HG03575 (cell line): ENCODE measurements around the gene AGXT.

Source experiments
- ATAC-seq: cut with Tn5 transposase; IDR thresholded peaks from one replicate; pipeline ENCODE4 v1.9.1; 2021; ENCODE audit not compliant: unreplicated experiment, insufficient number of reproducible peaks, low FRiP score; ENCODE audit errors: extremely low read depth

Gene AGXT

GRCh38 chr2:240894836-240895558 lies 26.4 kb downstream of the AGXT start:
- no peak for ATAC-seq

GRCh38 chr2:240895656-240896388 lies 27.2 kb downstream of the AGXT start, which contains the start of gene MAB21L4:
TSS of gene MAB21L4 (minus strand) at chr2:240896156. CDS start at chr2:240895997, 159 bp downstream.
- ATAC-seq = no peak

DNA sequence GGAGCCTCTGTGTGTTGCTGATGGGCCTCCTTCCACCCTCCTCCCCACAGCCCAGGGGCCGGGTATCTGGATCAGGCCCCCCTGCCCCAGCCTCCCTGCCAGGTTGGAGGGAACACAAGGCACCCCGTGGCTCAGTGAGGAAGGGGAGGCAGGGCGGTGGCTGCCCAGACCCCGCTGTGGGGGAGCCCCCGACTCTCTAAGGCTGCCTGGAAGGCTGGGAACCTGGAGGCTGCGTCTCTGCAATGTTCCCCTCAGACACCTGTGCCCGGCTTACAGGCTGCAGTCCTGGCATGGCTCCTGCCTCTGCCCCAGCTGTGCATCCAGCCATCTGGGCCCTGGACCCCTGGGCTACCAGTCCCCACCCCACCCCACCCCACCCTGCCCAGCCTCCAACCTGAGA lies 27.8 kb downstream of the AGXT start:
- no peak for ATAC-seq

DNA sequence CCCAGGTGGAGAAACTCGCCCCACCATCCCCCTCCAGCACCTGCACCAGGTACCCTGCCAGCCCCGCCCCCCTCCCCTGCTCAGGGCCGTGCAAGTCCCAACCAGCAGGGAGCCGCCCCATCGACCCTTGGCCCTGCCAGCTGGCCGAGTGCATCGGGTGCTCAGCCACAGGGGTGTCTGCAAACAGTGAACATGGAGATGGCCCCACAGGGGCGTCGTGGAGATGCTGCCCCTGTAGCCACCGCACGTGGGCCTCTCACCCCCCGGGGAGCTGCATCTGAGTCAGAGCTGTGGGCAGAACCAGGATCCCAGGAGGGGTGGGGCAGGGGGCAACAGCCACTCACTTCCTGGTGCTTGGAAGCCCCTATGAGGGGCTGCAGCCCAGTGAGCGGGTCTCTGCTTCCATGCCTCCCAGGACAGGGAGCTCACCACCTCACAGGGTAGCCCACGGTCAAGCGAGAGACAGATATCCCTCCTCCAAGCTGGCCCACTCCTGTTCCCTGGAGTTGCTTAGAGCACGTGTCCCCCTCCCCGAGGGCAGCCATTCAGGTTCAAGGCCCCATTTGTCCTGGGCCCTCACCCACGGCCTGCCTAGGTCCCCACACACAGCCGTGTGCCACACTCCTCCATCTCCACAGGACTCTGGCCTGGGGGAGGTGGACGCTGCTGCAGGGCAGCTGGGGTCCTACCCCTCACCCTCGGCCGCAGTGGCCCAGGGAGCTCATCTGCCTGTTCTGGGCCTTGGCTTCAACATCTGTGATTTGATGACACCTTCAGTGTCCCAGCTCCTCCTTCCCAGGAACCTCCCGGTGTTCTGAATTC lies 28.5 kb downstream of the AGXT start:
- ATAC-seq = no peak

- ATAC-seq = no peak
These were observed 29.6 kb downstream of the AGXT start for GRCh38 chr2:240898108-240898730.

DNA sequence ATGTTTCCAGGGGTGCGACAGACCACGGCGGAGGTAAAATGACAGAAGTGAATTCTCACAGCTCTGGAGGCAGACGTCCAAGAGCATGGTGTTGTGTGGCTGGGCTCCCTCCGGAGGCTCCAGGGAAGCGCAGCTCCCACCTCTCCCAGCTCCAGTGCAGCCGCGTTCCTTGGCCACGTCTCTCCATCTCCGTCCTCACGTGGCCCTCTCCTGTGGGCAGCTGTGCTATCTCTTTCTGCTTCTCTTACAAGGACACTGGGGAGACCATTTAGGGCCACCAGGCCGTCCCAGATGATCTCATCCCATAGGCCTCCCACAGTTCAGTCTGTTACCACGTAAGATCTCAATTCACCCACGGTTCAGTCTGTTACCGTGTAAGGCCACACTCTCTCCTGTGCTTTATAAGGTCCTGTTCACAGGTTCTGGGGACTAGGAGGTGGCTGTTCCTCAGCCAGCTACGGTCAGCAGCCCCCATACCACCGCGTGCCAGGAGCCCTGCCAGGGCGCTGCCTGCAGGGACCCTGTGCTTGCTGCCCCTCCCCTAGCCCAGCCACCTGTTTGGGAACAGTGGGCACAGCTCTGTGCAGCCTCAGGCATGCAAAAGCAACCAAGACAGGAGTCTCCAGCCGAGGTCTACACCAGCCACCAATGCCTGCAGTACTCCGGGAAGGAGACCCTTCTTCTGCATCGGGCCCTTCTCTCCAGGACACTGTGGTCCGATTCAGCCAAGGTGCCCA lies 30.3 kb downstream of the AGXT start:
- ATAC-seq = no peak

DNA sequence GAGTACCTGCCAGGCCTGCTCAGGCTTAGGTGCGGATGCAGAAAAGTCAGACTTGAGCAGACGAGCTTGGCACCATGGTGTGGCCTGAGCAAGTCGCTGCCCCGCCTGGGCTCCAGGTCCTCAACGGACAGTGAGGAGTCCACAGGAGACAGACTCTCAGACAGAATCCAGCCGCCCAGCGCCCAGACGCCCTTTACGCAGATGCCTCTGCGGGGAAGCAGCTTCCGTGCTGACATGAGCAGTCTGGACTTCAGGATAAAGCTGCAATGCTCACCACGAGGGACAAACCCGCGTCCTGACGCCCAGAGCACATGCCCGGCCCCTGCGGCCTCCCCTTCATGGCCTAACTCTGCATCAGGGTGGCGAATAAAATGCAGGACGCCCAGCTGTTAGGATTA lies 30.8 kb downstream of the AGXT start:
- no peak for ATAC-seq

DNA sequence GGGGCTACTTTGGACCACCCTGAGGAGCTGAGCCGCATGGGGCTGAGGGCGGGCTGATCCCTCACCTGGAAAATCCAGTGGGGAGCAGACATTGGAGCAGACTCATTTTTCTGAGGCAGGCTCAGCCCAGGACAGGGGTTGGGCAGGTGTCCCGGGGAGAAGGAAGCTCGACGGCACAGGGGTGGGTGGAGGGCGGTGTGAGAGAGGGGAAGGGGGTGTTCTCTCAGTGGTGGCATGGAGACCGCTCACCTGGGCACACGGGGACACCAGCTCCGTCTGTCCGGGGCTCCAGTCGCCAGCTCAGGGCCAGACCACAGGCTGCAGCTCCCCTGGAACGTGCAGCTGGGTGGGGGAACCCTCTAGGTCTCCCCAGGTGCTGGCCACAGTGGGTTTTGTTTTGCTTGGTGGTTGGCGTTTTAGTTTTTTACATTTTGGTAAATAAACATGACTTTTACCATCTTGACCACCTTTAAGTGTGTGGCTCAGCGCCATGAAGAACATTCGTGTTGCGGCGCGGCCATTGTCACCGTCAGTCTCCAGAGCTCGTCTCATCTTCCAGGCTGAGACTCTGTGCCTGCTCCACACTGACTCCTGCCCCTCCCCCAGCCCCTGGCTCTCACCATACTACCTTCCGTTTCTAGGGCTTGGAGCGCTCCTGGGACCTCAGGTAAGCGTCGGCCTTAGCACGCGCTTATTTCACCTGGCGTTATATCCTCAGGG lies 31.7 kb downstream of the AGXT start:
- ATAC-seq = no peak

- ATAC-seq = no peak
These were observed 33.5 kb downstream of the AGXT start for GRCh38 chr2:240901986-240902614.

DNA sequence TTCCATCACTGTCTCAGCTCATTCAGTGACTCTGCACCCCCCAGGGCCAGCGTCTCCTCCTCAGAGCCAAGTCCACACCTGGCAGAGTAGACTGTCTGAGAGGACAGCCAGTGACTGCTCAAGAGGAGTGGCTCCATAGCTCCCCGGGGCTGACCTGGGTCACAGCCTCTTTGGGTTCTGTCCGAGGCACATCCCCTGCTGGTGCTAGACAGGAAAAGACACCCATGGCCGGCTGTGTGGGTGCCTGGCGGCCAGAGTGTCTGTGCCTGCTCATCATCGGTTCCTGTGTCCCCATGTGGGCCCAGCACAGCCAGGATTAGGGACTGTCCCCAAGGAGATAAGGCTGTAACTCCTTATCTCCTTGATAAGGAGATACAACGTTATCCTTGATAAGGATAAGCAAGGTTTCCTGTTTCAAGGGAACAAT lies 34.0 kb downstream of the AGXT start:
- ATAC-seq = no peak

DNA sequence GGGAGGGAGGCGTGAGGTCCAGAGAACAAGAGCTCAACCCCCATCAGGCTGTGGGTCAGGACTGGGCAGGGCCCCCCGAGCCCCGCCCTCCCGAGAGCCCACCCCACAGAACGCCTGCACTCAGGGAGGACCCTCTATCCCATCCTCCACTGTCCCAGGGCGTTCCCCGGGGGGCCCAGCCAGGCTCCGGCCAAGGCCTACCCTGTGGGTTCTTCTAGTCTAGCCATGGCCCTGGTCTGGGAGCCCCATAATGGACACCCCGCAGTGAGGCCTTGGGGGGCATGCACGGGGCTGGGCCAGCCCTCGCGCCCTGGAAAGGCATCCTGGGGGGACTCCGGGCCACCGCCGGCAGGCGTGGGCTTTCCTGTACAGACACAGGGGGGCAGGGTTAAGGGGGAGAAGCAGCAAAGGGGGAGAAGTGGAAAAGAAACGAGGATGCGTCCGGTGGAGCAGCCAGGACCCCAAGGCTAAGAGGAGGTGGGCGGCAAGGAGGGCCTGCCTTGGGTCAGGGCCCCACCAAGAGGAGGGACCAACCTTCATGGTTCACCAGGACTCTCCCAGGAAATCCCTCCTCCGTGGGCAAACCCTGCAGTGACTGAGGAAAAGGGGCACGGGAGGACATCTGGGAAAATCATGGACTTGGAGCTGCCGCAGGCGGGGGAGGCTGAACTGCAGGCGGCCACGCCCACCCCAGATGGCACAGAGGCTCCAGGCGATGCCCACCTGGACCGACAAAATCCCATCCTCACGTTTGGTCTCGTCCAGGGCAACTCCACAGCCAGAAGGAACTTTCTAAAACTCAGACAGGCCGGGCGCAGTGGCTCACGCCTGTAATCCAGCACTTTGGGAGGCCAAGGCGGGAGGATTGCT lies 34.8 kb downstream of the AGXT start:
- ATAC-seq = no peak

- ATAC-seq = no peak
These were observed 35.9 kb downstream of the AGXT start for GRCh38 chr2:240904216-240905175.

DNA sequence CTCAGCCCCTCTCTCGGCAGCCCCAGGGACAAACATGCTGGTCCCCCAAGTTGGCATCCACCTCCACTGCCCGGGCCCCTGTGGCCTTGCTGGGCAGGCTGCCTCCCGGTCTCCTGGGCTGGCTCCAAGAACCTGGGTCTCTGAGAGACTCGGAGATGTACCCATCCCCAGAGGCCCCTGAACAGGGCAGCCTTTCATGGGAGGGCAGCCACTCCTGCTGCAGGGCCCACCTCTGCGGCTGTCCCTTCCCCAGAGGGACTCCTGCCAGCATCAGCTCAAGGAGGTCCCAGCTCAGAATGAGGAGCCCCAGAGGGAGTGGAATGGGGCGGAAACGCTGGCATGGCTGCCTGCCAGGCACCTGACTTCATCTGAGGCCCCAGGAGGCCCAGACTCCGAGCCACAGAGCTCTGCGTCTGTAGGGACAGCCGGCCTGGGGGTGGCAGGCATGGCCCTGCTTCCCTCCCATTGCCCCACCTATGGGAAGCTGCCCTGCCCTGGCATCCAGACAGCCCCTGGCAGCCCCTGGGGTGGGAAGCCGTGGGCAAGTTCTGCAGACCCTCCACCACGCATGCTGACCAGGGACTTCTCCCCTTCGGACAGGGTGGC lies 36.7 kb downstream of the AGXT start:
- no peak for ATAC-seq

DNA sequence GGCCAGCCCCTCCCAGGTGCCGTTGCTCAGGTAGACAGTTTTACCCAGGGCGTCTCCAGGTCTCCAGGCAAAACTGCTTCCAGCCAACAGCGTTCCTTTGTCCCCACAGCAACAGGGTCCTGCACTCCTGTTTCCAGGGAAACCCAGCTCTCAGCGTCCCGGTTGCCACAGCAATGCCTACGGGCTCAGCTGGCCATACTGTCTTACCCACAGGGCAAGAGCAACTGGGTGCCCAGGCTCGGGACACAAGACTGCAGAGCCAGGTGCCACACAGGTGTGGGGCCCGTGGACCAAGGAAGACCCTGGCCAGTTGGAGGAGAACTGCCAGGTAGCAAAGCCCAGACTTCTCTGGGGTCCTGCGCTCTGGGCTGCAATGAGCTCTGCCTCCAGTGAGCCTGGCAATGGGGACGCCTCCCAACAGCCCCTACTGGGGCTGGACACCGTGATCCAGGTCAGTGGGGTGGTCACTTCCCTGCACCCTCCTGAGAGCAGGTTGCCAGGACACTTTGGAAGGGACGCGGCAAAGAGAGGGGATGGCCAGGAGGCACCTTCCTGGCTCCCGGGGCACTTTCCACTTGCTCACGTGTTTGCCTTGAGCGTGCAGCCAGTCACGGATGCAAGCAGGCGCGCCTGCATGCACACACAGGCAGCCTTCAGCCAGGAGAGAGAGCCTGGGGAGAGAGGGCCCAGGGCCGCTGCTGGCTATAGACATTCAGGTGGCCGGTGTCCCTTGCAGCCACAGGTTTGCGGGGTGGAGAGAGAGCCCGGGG lies 37.7 kb downstream of the AGXT start, which contains the start of gene CROCC2:
Gene CROCC2 (plus strand): TSS at position 196 of the 770 bp plus-strand sequence. CDS start 178 bp downstream, at position 374.
- ATAC-seq = no peak
